ENCODE results near the gene PFKFB3. TPM values are rescaled to one million over a fixed set of nuclear protein-coding genes. Genes with fewer than 3 reads are reported as not detected.
A peak's percentile ranks its signal among the peaks of the same experiment; 100 is the strongest.

The PFKFB3 gene
- total and polyA plus RNA-seq, 2 of the 4 experiments (the other 2 are of a cell fraction): 34.1 to 45.5 TPM

GRCh38 chr10:6236349-6237198 lies 33.8 kb downstream of the PFKFB3 start:
- Histone ChIP-seq H2BK120ac (ENCODE audit: low read depth, low read length) (no peak overlapping the region), H3K4me3 (ENCODE audit: insufficient read depth, low read depth, low read length) (no peak overlapping the region), H2AFZ (replicated peaks; ENCODE audit: low read length, poor library complexity) (no peak overlapping the region), H4K20me1 (ENCODE audit: insufficient read depth, low read length) (peaks cover 13% of the 10 kb centered on the region), H4K8ac (ENCODE audit: low read depth in 2 of 2, low read length in 2 of 2) (no peak overlapping the region), H3K36me3 (ENCODE audit: control insufficient read depth, insufficient read depth, low read length) (peaks cover 47% of the 10 kb centered on the region), H2AK9ac (replicated peaks; ENCODE audit: low read depth, low read length, poor library complexity) (no peak overlapping the region), H3K14ac (replicated peaks; ENCODE audit: low read depth, low read length) (no peak overlapping the region), H4K91ac (ENCODE audit: insufficient read depth, low read depth, low read length) (no peak overlapping the region), H2BK5ac (ENCODE audit: low read depth, low read length, poor library complexity, severe bottlenecking) (peak overlapping the region; percentile 27), H3K27ac (ENCODE audit: insufficient read depth, low read length) (no peak overlapping the region), H2BK20ac (ENCODE audit: low read depth, low read length) (no peak overlapping the region; the same call in 1 of the 2 replicates), H3K18ac (ENCODE audit: low read depth, low read length) (no peak overlapping the region), H2AK5ac (ENCODE audit: low read depth, low read length) (no peak overlapping the region), H3K4me2 (ENCODE audit: low read depth, low read length) (no peak overlapping the region), H3K56ac (ENCODE audit: extremely low read depth, insufficient read depth, low read length) (no peak overlapping the region), H3K23ac (ENCODE audit: low read depth, low read length) (no peak overlapping the region), H4K5ac (ENCODE audit: low read depth, low read length) (0 out of 2 replicates have a peak overlapping the region, but pooled peaks have one; percentile 10), H3K4ac (ENCODE audit: low read depth, low read length) (no peak overlapping the region), H2BK15ac (ENCODE audit: low read depth, low read length) (no peak overlapping the region), H3K9me3 (ENCODE audit: control insufficient read depth, insufficient read depth, low read length) (no peaks in the 10 kb centered on the region), H3K4me1 (ENCODE audit: control insufficient read depth, insufficient read depth, low read length) (peaks cover 5% of the 10 kb centered on the region), H3K9ac (ENCODE audit: low read depth, low read length) (no peak overlapping the region), H3K79me1 (ENCODE audit: low read depth in 1 of 2, low read length in 2 of 2) (peaks cover 5 to 47% of the 10 kb centered on the region in 2 experiments; a peak in 3 of 4 replicates), H3K9me1 (ENCODE audit: insufficient read depth, low read length) (peaks cover 10% of the 10 kb centered on the region), H3K27me3 (ENCODE audit: control insufficient read depth, insufficient read depth, low read length) (no peaks in the 10 kb centered on the region)
- dilution Hi-C loops (cut with HindIII; ENCODE audit: low sequenced_read_pairs, unreplicated experiment) (no loop called here), intact Hi-C loops (cut with micrococcal nuclease) (no loop called here), in situ Hi-C loops (cut with MboI; ENCODE audit: low sequenced_read_pairs) (loop anchor here (25.0 kb wide), 1 partner anchor 501 kb away; no protein-coding TSS in a partner anchor)
- ChIA-PET POLR2A (ENCODE audit: unreplicated experiment) (interaction anchor here (0.7 kb wide), 1 partner anchor 162 kb away, joined by 4 read pairs; no protein-coding TSS in a partner anchor), CTCF (interaction anchor here (1.2 kb wide), 1 partner anchor 165 kb away, joined by 3 read pairs; no protein-coding TSS in a partner anchor)
- no TSS peak for BruUV-seq (replicated peaks)
- 88% methylated on average over 21 of the region's 38 CpGs; no CpG with 5 or more reads in 1 of the 2 experiments for WGBS, 2 experiments (ENCODE audit: extremely low coverage in 2 of 2, insufficient read length in 1 of 2)
- DNase-seq (no peak), ATAC-seq (ENCODE audit: low read depth) (no peak)
- no peak for TF ChIP-seq FOS (IDR thresholded peaks at IDR 0.05; ENCODE audit: low read depth, low read length)
- no peak for TF ChIP-seq RCOR1 (IDR thresholded peaks at IDR 0.05; ENCODE audit: insufficient replicate concordance, low read length)
- no peak for TF ChIP-seq RAD21 (IDR thresholded peaks at IDR 0.05; ENCODE audit: low read length)
- TF ChIP-seq MAFK (IDR thresholded peaks at IDR 0.05; ENCODE audit: low read depth, low read length): no peak
- no peak for TF ChIP-seq NFE2L2 (IDR thresholded peaks at IDR 0.05; ENCODE audit: low read depth, low read length)
- no peak for TF ChIP-seq SMC3 (IDR thresholded peaks at IDR 0.05; ENCODE audit: low read depth, low read length)
- TF ChIP-seq RFX5 (IDR thresholded peaks at IDR 0.05; ENCODE audit: low read depth, low read length): no peak
- no peak for TF ChIP-seq ELK1 (IDR thresholded peaks at IDR 0.05; ENCODE audit: borderline replicate concordance, low read depth, low read length)
- no peak for TF ChIP-seq MAZ (IDR thresholded peaks at IDR 0.05; ENCODE audit: borderline replicate concordance, low read depth, low read length)
- TF ChIP-seq CEBPB (IDR thresholded peaks at IDR 0.05; ENCODE audit: low read depth, low read length): no peak
- no peak for TF ChIP-seq USF2 (IDR thresholded peaks at IDR 0.05; ENCODE audit: low read depth, low read length)
- TF ChIP-seq MXI1 (IDR thresholded peaks at IDR 0.05; ENCODE audit: borderline replicate concordance, low read depth, low read length): no peak
- no peak for TF ChIP-seq CHD1 (IDR thresholded peaks at IDR 0.05; ENCODE audit: low read depth, low read length)
- no peak for TF ChIP-seq POLR2A (IDR thresholded peaks at IDR 0.05; ENCODE audit: low read depth, low read length)
- TF ChIP-seq BHLHE40 (IDR thresholded peaks at IDR 0.05; ENCODE audit: low read depth, low read length): no peak
